ELF-1 (cell line): ENCODE data around the gene MAS1.
A peak's percentile ranks its signal among the peaks of the same experiment; 100 is the strongest.

Experiments used
- DNase-seq: peaks from one replicate; pipeline ENCODE4 v3.0.0-alpha.2; 2016; ENCODE audit warnings: low read depth, low spot score

Gene MAS1

GRCh38 chr6:159880412-159880975 lies 10.3 kb upstream of the MAS1 start:
- no peak for DNase-seq

- no peak for DNase-seq
These were observed 6.1 kb upstream of the MAS1 start for GRCh38 chr6:159884720-159885119.

GRCh38 chr6:159886270-159886669 lies 4.5 kb upstream of the MAS1 start:
- no peak for DNase-seq

- DNase-seq: peak; percentile 7
These were observed 3.6 kb upstream of the MAS1 start for GRCh38 chr6:159887146-159887545.

GRCh38 chr6:159887761-159888160 lies 3.0 kb upstream of the MAS1 start:
- peak; percentile 58 for DNase-seq

- no peak for DNase-seq
These were observed 587 bp upstream of the MAS1 start for GRCh38 chr6:159890201-159890600.

- DNase-seq: no peak
These were observed 1.3 kb downstream of the MAS1 start for GRCh38 chr6:159892053-159892452.

GRCh38 chr6:159893064-159893463 lies 2.3 kb downstream of the MAS1 start:
- DNase-seq: no peak

- DNase-seq: no peak
These were observed 4.2 kb downstream of the MAS1 start for GRCh38 chr6:159894991-159895390.

GRCh38 chr6:159897603-159898002 lies 6.8 kb downstream of the MAS1 start:
- DNase-seq: no peak

- no peak for DNase-seq
These were observed 7.7 kb downstream of the MAS1 start for GRCh38 chr6:159898519-159898918.

- no peak for DNase-seq
These were observed 9.4 kb downstream of the MAS1 start for GRCh38 chr6:159899994-159900745.

- no peak for DNase-seq
These were observed 11.8 kb downstream of the MAS1 start for GRCh38 chr6:159902620-159903019.

- DNase-seq: no peak
These were observed 13.7 kb downstream of the MAS1 start for GRCh38 chr6:159904497-159904911.

- no peak for DNase-seq
These were observed 15.6 kb downstream of the MAS1 start for GRCh38 chr6:159906400-159906799.

GRCh38 chr6:159908535-159908934 lies 17.7 kb downstream of the MAS1 start:
- DNase-seq: no peak

- no peak for DNase-seq
These were observed 18.2 kb downstream of the MAS1 start for GRCh38 chr6:159908979-159909378.

- no peak for DNase-seq
These were observed 19.6 kb downstream of the MAS1 start for GRCh38 chr6:159910342-159910741.

- DNase-seq: no peak
These were observed 22.6 kb downstream of the MAS1 start for GRCh38 chr6:159913375-159913774.

- no peak for DNase-seq
These were observed 23.2 kb downstream of the MAS1 start for GRCh38 chr6:159913862-159914564.

- no peak for DNase-seq
These were observed 23.8 kb downstream of the MAS1 start for GRCh38 chr6:159914565-159914923.

- DNase-seq: peak; percentile 24
These were observed 24.6 kb downstream of the MAS1 start for GRCh38 chr6:159915397-159915796.

- no peak for DNase-seq
These were observed 25.4 kb downstream of the MAS1 start for GRCh38 chr6:159916237-159916636.
